Panc1 (cell line): ENCODE data around the gene NNT.
"Not testable (repeated sequence)": the region's sequence is repeated elsewhere in the genome, so short reads cannot be mapped to it uniquely, and the experiment has no call there.

ENCODE experiments used
- CTCF ChIP-seq: fragments of 450-650 bp; IDR thresholded peaks from 2 replicates; pipeline ENCODE4 v1.5.1; 2017; ENCODE audit warnings: mild to moderate bottlenecking
- POLR2AphosphoS5 ChIP-seq: IDR thresholded peaks from 2 replicates; pipeline ENCODE4 v1.6.1; 2012; ENCODE audit warnings: mild to moderate bottlenecking, low read depth, low read length, moderate library complexity
- REST ChIP-seq, 2 experiments: IDR thresholded peaks; 2 replicates each; pipeline ENCODE4 v1.6.1; 2011 to 2012; ENCODE audit warnings: low read depth in 2 of 2, control low read depth in 1 of 2, low read length in 1 of 2, mild to moderate bottlenecking in 1 of 2, moderate library complexity in 1 of 2; ENCODE audit not compliant: insufficient read depth in 1 of 2
- TCF7L2 ChIP-seq: IDR thresholded peaks from 2 replicates; pipeline ENCODE4 v1.6.1; 2011; ENCODE audit warnings: mild to moderate bottlenecking, low read depth, low read length, inconsistent platforms

- TF ChIP-seq POLR2AphosphoS5; REST (IDR thresholded peaks at IDR 0.05; ENCODE audit: insufficient read depth in 1 of 2, low read depth in 2 of 2, low read length in 1 of 2); CTCF; TCF7L2: not testable (repeated sequence)
Observed at GRCh38 chr5:43667379-43667778, 64.4 kb downstream of the NNT start.
